ENCODE results near the gene PPP2R2D.
A peak's percentile ranks its signal among the peaks of the same experiment; 100 is the strongest.
"Not testable (repeated sequence)": the region's sequence is repeated elsewhere in the genome, so short reads cannot be mapped to it uniquely, and the experiment has no call there.

The PPP2R2D gene

GRCh38 chr10:131977323-131978096 is 76.7 kb downstream of the PPP2R2D start:
- DNase-seq (ENCODE audit: low read depth in 2 of 2), result no peak

DNA sequence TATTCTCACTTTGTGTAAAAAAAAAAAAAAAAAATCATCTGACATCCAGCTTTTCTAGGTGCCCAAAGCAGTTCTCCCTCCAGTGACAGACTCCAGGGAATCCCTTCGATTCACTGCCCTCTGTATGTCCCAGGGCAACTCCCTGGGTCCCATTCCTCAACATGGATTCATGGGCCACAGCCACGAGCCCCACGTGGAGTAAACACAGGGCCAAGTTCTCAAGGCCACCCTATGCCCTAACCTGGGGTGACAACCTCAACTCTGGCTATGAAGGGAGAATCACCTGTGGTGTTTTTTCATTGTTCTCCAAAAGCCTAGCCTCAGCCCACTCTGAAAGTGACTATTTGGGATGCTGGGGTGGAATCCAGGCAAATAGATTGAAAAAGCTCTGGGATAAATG is 77.6 kb downstream of the PPP2R2D start:
- no peak for DNase-seq (ENCODE audit: low read depth in 2 of 2)

- no peak for DNase-seq (ENCODE audit: low read depth in 2 of 2)
Observed at GRCh38 chr10:131978851-131979250, 78.0 kb downstream of the PPP2R2D start.

DNA sequence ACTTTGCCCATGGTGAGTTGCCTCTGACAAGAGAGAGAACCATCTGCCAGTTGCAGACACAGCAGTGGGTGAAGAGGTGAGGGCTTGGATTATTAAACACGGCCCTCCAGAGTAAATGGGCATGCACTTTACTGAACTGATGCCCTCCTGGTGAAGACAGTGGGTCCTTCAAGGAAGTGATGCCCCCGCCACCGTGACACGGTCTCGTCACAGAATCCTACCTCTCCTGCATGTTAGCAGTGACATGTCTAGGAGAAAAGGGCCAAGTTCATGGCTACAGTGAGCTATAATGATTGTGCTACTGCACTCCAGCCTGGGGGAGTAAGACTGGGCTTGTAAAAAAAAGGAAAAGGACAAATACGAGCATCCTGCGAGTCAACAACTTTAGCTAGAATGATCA is 78.5 kb downstream of the PPP2R2D start:
- no peak for DNase-seq (ENCODE audit: low read depth in 2 of 2)

GRCh38 chr10:131979821-131980270 is 79.0 kb downstream of the PPP2R2D start:
- no peak for DNase-seq (ENCODE audit: low read depth in 2 of 2)

DNA sequence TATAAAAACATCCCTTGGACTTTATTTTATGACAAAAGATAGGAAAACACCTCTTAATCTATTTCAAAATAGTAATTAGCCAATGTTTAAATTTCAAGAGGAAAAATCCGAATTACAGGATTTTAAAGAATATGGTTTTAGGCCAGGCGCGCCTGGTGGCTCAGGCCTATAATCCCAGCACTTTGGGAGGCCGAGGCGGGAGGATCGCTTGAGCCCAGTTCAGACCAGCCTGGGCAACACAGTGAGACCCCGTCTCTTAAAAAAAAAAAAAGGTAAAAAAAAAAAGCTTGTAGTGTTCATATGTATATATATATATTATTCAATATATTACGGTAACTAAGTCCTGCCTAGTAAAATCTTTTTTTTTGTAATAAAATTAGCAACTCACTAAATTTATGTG is 79.5 kb downstream of the PPP2R2D start:
- DNase-seq (ENCODE audit: low read depth in 2 of 2), result no peak

DNA sequence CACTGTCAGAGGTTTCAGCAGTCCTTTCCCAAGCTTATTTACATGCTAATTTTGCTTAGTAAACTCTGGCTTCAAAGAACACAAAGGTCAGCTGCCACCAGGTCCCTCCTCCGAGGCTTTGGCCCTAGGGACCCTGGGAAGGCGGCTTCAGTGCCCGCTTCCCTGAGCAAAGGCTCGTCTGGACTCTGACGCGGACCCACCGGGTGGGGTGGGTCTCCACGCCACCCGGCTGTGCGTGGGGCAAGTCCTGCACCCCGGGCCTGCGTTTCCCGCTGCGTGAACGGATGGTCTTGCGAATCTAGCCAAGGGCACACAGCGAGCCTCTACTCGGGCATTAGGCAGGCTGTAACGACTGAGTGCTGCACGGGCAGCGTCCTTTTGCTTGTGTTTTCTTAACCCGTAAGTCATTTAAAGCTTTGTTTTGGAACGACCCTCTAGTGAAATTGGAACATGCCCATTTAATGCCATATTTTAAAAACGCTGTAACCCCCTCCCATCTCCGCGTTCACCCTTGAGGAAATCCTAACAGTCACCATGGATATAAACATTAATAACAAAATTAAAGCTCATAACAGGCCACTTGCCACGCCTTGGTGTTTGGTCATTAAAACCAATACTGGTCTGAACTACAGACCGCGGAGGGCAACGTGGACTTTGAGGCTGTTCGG is 80.1 kb downstream of the PPP2R2D start:
- DNase-seq (ENCODE audit: low read depth in 2 of 2), result no peak

GRCh38 chr10:131981429-131982184 is 80.8 kb downstream of the PPP2R2D start, which contains the start of gene BNIP3:
BNIP3 (minus strand) TSS chr10:131981923; CDS start chr10:131981806, 117 bp downstream.
- DNase-seq (ENCODE audit: low read depth in 2 of 2), result peak; percentile 81 to 92

DNA sequence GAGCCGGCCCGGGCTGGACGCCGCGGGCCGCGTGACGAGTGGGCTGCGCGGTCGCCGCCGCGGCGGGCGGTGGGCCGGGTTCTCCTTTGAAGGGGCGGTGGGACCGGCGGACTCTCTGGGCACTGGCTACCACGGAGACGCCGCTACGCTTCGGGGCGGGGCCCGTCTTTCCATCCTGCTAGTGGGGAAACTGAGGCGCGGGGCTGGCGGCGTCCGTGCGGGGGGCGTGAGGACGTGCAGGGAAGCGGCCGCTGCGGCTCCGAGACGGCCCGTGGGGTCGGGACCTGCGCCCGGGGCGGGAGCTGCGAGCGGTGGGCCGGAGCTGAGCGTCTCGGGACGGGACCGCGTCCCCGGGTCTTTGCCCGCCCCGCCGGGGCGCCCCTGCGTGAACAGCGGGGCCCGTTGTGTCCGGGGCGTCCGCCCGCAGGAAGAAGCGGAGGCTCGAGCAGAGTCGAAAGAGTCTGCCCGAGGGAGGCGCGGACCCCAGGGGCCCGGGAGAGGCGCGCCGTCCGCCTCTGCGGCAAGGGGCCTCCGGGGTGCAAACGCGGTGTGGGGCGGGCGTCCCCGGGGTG is 81.5 kb downstream of the PPP2R2D start:
- DNase-seq (ENCODE audit: low read depth in 2 of 2), result no peak

DNA sequence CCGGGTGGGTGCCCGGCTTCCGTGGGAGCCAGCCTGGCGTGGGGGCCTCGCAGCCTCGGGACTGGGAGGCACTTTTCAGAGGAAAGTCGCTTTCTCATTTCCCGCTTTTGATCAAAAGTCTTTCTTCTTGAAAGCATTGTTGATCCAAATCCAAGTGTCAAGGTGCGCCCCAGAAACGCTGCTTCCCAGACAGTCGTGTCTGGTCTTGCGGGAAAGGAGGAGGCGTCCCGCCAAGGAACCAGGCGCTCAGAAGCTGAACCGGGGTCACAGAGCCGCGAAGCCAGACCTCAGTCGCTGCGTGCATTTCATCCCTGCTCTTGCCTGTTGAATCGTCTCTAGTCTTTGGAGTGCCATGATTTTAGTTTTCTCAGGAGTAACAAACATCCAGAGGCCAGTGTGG is 82.0 kb downstream of the PPP2R2D start:
- DNase-seq (ENCODE audit: low read depth in 2 of 2), result no peak

GRCh38 chr10:131983780-131984179 is 83.0 kb downstream of the PPP2R2D start:
- DNase-seq (ENCODE audit: low read depth in 2 of 2), result no peak

DNA sequence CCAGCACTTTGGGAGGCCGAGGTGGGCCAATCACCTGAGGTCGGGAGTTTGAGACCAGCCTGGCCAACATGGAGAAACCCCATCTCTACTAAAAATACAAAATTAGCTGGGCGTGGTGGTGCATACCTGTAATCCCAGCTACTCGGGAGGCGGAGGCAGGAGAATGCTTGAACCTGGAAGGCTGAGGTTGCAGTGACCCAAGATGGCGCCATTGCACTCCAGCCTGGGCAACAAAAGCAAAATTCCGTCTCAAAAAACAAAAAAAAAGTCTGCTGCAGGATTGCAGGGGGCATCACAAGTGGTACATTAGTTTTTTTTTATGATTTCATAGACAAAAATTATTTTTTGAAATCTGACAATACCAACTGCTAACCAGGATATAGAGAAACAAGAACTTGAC is 86.0 kb downstream of the PPP2R2D start:
- DNase-seq (ENCODE audit: low read depth in 2 of 2), result not testable (repeated sequence)

- DNase-seq (ENCODE audit: low read depth in 2 of 2), result not testable (repeated sequence)
Observed at GRCh38 chr10:131987301-131987700, 86.5 kb downstream of the PPP2R2D start.

GRCh38 chr10:131987786-131988185 is 87.0 kb downstream of the PPP2R2D start:
- not testable (repeated sequence) for DNase-seq (ENCODE audit: low read depth in 2 of 2)

GRCh38 chr10:131991726-131992125 is 90.9 kb downstream of the PPP2R2D start:
- no peak for DNase-seq (ENCODE audit: low read depth in 2 of 2)

GRCh38 chr10:131993275-131993674 is 92.5 kb downstream of the PPP2R2D start:
- DNase-seq (ENCODE audit: low read depth in 2 of 2), result no peak

DNA sequence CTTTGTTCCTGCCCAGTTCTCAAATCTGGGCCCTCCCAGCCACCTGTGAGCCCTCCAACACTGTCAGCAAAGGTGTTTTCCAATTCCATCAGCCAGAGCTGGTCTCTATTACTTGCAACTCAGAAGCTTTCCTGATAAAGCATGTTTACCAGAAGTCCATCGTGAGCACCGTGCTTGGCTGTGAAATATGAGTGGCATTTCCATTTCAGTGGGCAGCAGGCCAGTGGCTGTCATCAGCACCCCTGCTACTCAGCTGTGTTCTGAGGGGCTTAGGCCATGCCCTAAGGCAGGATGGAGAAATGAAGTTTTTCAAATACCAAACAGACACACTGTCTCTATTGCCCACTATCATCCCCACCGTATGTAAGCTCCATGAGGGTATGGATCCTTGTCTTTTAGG is 93.6 kb downstream of the PPP2R2D start:
- no peak for DNase-seq (ENCODE audit: low read depth in 2 of 2)

- no peak for DNase-seq (ENCODE audit: low read depth in 2 of 2)
Observed at GRCh38 chr10:131996466-131997365, 95.9 kb downstream of the PPP2R2D start.

DNA sequence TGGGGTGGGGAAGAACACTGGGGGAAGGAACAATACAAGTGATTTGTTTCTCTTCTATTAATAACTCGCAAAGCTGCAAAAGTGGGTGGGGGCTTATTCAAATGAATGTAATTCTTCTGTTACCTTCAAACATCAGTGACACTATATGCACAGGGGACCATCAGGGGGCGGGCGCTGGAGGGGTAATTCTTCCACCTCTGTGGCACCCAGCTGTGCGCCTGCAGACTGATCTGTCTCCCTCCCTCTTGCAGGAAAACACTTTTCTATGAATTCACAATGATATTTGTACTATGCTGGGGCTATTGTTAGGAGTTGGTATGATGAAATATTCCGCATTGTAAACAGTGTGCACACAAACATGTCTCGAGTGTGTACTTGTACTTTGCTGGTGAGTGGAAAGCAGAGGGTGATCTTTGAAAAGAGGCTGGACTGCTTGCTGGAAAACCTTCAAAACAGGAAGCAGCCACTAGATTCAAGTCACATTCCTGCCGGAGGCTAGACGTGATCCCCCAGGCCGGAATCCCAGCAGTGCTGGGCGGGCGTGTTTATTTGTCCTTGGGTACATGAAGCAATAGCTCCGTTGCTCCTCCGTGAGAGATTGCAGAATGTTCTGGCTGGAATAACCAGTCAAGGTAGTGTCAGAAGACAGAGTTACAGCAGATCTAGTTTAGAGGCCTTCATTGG is 96.7 kb downstream of the PPP2R2D start:
- DNase-seq (ENCODE audit: low read depth in 2 of 2), result no peak

GRCh38 chr10:131998050-131998844 is 97.4 kb downstream of the PPP2R2D start:
- no peak for DNase-seq (ENCODE audit: low read depth in 2 of 2)
